ENCODE data around the gene CELF1. TPM values are rescaled to one million over a fixed set of nuclear protein-coding genes. Genes with fewer than 3 reads are reported as not detected.

The CELF1 gene
- total and polyA plus RNA-seq, 2 of the 4 experiments (the other 2 are of a cell fraction), result 63.3 to 135 TPM

DNA sequence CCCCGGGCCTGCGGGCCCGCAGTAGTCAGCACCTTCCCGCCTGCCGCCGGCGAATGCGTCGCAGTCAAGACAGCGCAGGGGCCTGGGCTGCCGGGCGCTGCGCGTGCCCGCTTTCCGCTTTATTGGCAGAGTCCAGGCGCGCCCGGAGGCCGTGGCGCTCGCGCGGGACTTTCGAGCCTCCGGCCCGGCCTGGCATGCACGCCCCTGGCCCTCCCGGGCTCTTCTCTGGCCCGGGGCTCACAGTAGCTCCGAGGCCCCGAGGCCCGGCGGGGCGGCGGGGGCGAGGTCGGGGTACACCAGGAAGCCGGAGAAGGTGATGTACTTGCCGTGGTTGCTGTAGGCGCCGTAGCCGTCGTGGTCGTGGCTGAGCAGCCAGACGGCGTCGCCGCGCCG lies 36.6 kb upstream of the CELF1 start:
- peaks cover 6% of the 10 kb centered on the region for H3K36me3 ChIP-seq (ENCODE audit: control insufficient read depth, insufficient read depth, low read length)
- H2AK5ac ChIP-seq (ENCODE audit: low read depth, low read length), result no peak overlapping the region
- H2AK9ac ChIP-seq (replicated peaks; ENCODE audit: low read depth, low read length, poor library complexity), result no peak overlapping the region
- no peak overlapping the region for H2BK120ac ChIP-seq (ENCODE audit: low read depth, low read length)
- DNase-seq, result no peak
- H3K79me1 ChIP-seq (ENCODE audit: low read depth in 1 of 2, low read length in 2 of 2), result no peaks in the 10 kb centered on the region
- no peak overlapping the region for H3K23ac ChIP-seq (ENCODE audit: low read depth, low read length)
- TF ChIP-seq, protein P1, sequence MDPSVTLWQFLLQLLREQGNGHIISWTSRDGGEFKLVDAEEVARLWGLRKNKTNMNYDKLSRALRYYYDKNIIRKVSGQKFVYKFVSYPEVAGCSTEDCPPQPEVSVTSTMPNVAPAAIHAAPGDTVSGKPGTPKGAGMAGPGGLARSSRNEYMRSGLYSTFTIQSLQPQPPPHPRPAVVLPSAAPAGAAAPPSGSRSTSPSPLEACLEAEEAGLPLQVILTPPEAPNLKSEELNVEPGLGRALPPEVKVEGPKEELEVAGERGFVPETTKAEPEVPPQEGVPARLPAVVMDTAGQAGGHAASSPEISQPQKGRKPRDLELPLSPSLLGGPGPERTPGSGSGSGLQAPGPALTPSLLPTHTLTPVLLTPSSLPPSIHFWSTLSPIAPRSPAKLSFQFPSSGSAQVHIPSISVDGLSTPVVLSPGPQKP (IDR thresholded peaks at IDR 0.05; ENCODE audit: borderline replicate concordance, low read depth, low read length), result no peak
- TF ChIP-seq CEBPB (IDR thresholded peaks at IDR 0.05; ENCODE audit: low read depth, low read length), result no peak
- TF ChIP-seq, protein P2, sequence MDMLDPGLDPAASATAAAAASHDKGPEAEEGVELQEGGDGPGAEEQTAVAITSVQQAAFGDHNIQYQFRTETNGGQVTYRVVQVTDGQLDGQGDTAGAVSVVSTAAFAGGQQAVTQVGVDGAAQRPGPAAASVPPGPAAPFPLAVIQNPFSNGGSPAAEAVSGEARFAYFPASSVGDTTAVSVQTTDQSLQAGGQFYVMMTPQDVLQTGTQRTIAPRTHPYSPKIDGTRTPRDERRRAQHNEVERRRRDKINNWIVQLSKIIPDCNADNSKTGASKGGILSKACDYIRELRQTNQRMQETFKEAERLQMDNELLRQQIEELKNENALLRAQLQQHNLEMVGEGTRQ (IDR thresholded peaks at IDR 0.05; ENCODE audit: low read depth, low read length), result no peak
- TF ChIP-seq NFE2L2 (IDR thresholded peaks at IDR 0.05; ENCODE audit: low read depth, low read length), result no peak
- TF ChIP-seq MAFK (IDR thresholded peaks at IDR 0.05; ENCODE audit: low read depth, low read length), result no peak
- TF ChIP-seq, protein P3, sequence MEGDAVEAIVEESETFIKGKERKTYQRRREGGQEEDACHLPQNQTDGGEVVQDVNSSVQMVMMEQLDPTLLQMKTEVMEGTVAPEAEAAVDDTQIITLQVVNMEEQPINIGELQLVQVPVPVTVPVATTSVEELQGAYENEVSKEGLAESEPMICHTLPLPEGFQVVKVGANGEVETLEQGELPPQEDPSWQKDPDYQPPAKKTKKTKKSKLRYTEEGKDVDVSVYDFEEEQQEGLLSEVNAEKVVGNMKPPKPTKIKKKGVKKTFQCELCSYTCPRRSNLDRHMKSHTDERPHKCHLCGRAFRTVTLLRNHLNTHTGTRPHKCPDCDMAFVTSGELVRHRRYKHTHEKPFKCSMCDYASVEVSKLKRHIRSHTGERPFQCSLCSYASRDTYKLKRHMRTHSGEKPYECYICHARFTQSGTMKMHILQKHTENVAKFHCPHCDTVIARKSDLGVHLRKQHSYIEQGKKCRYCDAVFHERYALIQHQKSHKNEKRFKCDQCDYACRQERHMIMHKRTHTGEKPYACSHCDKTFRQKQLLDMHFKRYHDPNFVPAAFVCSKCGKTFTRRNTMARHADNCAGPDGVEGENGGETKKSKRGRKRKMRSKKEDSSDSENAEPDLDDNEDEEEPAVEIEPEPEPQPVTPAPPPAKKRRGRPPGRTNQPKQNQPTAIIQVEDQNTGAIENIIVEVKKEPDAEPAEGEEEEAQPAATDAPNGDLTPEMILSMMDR (conservative IDR thresholded peaks at IDR 0.05; ENCODE audit: low read depth, low read length), result no peak
- TF ChIP-seq CHD1 (IDR thresholded peaks at IDR 0.05; ENCODE audit: low read depth, low read length), result no peak
- TF ChIP-seq MXI1 (IDR thresholded peaks at IDR 0.05; ENCODE audit: borderline replicate concordance, low read depth, low read length), result no peak
- TF ChIP-seq MAZ (IDR thresholded peaks at IDR 0.05; ENCODE audit: borderline replicate concordance, low read depth, low read length), result no peak
- no peak for TF ChIP-seq SMC3 (IDR thresholded peaks at IDR 0.05; ENCODE audit: low read depth, low read length)
- no peak for TF ChIP-seq BHLHE40 (IDR thresholded peaks at IDR 0.05; ENCODE audit: low read depth, low read length)
- TF ChIP-seq RAD21 (IDR thresholded peaks at IDR 0.05; ENCODE audit: low read length), result no peak
- TF ChIP-seq POLR2A (IDR thresholded peaks at IDR 0.05; ENCODE audit: low read depth, low read length), result no peak
- no peak for TF ChIP-seq FOS (IDR thresholded peaks at IDR 0.05; ENCODE audit: low read depth, low read length)
- dilution Hi-C loops (cut with HindIII; ENCODE audit: low sequenced_read_pairs, unreplicated experiment), result no loop called here
- no peak overlapping the region for H3K4ac ChIP-seq (ENCODE audit: low read depth, low read length)
- H3K14ac ChIP-seq (replicated peaks; ENCODE audit: low read depth, low read length), result no peak overlapping the region
- H3K9ac ChIP-seq (ENCODE audit: low read depth, low read length), result no peak overlapping the region
- in situ Hi-C loops (cut with MboI; ENCODE audit: low sequenced_read_pairs), result no loop called here
- H3K18ac ChIP-seq (ENCODE audit: low read depth, low read length), result no peak overlapping the region
- intact Hi-C loops (cut with micrococcal nuclease), result no loop called here
- H3K9me3 ChIP-seq (ENCODE audit: control insufficient read depth, insufficient read depth, low read length), result peaks cover 3% of the 10 kb centered on the region
- POLR2A ChIA-PET (ENCODE audit: unreplicated experiment), result no interaction called here
- CTCF ChIA-PET, result no interaction called here
- H2BK15ac ChIP-seq (ENCODE audit: low read depth, low read length), result no peak overlapping the region
- no peak overlapping the region for H3K56ac ChIP-seq (ENCODE audit: extremely low read depth, insufficient read depth, low read length)
- no peak overlapping the region for H2BK5ac ChIP-seq (ENCODE audit: low read depth, low read length, poor library complexity, severe bottlenecking)
- peaks cover 42% of the 10 kb centered on the region for H3K27me3 ChIP-seq (ENCODE audit: control insufficient read depth, insufficient read depth, low read length)
- H3K9me1 ChIP-seq (ENCODE audit: insufficient read depth, low read length), result no peaks in the 10 kb centered on the region
- no peak overlapping the region for H3K4me3 ChIP-seq (ENCODE audit: insufficient read depth, low read depth, low read length)
- H2AFZ ChIP-seq (replicated peaks; ENCODE audit: low read length, poor library complexity), result peak overlapping the region; percentile 83
- no peak overlapping the region for H3K4me2 ChIP-seq (ENCODE audit: low read depth, low read length)
- WGBS, 2 experiments (ENCODE audit: extremely low coverage in 2 of 2, insufficient read length in 1 of 2), result 41% methylated on average over 34 of the region's 51 CpGs; no CpG with 5 or more reads in 1 of the 2 experiments
- no peak for ATAC-seq (ENCODE audit: low read depth)
- no peaks in the 10 kb centered on the region for H3K4me1 ChIP-seq (ENCODE audit: control insufficient read depth, insufficient read depth, low read length)
- no peak overlapping the region for H2BK20ac ChIP-seq (ENCODE audit: low read depth, low read length)
- H4K8ac ChIP-seq (ENCODE audit: low read depth in 2 of 2, low read length in 2 of 2), result no peak overlapping the region
- no peak overlapping the region for H4K5ac ChIP-seq (ENCODE audit: low read depth, low read length)
- H4K20me1 ChIP-seq (ENCODE audit: insufficient read depth, low read length), result no peaks in the 10 kb centered on the region
- BruUV-seq (replicated peaks), result no TSS peak
- H4K91ac ChIP-seq (ENCODE audit: insufficient read depth, low read depth, low read length), result no peak overlapping the region
- H3K27ac ChIP-seq (ENCODE audit: insufficient read depth, low read length), result no peak overlapping the region

Measured in IMR-90 (cell line).